K562 (cell line): ENCODE data around the gene EEPD1. TPM values are rescaled to one million over a fixed set of nuclear protein-coding genes. Genes with fewer than 3 reads are reported as not detected.

Experiments used
- AFF1 ChIP-seq, 2 experiments: fragments of 450-650 bp; IDR thresholded peaks; 2 replicates each; pipeline ENCODE4 v1.6.1; 2018; ENCODE audit warnings: mild to moderate bottlenecking in 2 of 2, low read depth in 1 of 2; ENCODE audit not compliant: partially characterized antibody in 2 of 2
- CBX2 ChIP-seq: fragments of 200-600 bp; sonication (generic); IDR thresholded peaks from one replicate; pipeline ENCODE4 v1.6.1; 2012; ENCODE audit warnings: mild to moderate bottlenecking, low read length, inconsistent platforms; ENCODE audit not compliant: insufficient read depth, poor library complexity, severe bottlenecking
- HIVEP1 ChIP-seq: fragments of 250-450 bp; sonication (Bioruptor Pico); IDR thresholded peaks from 2 replicates; pipeline ENCODE4 v1.4.0; 2020; ENCODE audit warnings: mild to moderate bottlenecking
- HLTF ChIP-seq: fragments of 450-650 bp; IDR thresholded peaks from 2 replicates; pipeline ENCODE4 v1.6.1; 2016
- KAT7 ChIP-seq: sonication (generic); formaldehyde crosslinking; IDR thresholded peaks from 2 replicates; pipeline ENCODE4 v1.8.0; 2022; ENCODE audit warnings: missing genetic modification reagents, mild to moderate bottlenecking, borderline replicate concordance
- KDM5B ChIP-seq: fragments of 200-600 bp; sonication (generic); IDR thresholded peaks from 2 replicates; pipeline ENCODE4 v1.6.1; 2012; ENCODE audit warnings: low read depth, mild to moderate bottlenecking, moderate library complexity, low read length, control low read depth, inconsistent platforms; ENCODE audit not compliant: insufficient replicate concordance
- L3MBTL2 ChIP-seq: fragments of 450-650 bp; IDR thresholded peaks from 2 replicates; pipeline ENCODE4 v1.6.1; 2016; ENCODE audit warnings: mild to moderate bottlenecking, moderate library complexity
- PURB ChIP-seq: sonication (generic); formaldehyde crosslinking; IDR thresholded peaks from 2 replicates; pipeline ENCODE4 v1.9.0; 2021; ENCODE audit warnings: low read depth, mild to moderate bottlenecking, missing genetic modification reagents
- RERE ChIP-seq: sonication (generic); formaldehyde crosslinking; IDR thresholded peaks from 2 replicates; pipeline ENCODE4 v1.8.0; 2023; ENCODE audit warnings: missing genetic modification reagents, mild to moderate bottlenecking, borderline replicate concordance
- SMAD2 ChIP-seq: fragments of 150-350 bp; IDR thresholded peaks from 2 replicates; pipeline ENCODE4 v1.6.1; 2014; ENCODE audit warnings: low read depth, mild to moderate bottlenecking, low read length
- TSHZ1 ChIP-seq: fragments of 250-450 bp; sonication (Bioruptor Pico); IDR thresholded peaks from 2 replicates; pipeline ENCODE4 v1.4.0; 2020; ENCODE audit warnings: mild to moderate bottlenecking, moderate library complexity
- ZC3H11A ChIP-seq: IDR thresholded peaks from 2 replicates; pipeline ENCODE4 v1.6.1; 2012; ENCODE audit warnings: low read depth, low read length, improper control_type of control experiment
- ZNF232 ChIP-seq: sonication (generic); formaldehyde crosslinking; IDR thresholded peaks from 2 replicates; pipeline ENCODE4 v1.8.0; 2022; ENCODE audit warnings: mild to moderate bottlenecking, missing genetic modification reagents
- ZNF780A ChIP-seq: fragments of 250-450 bp; sonication (Bioruptor Pico); IDR thresholded peaks from 2 replicates; pipeline ENCODE4 v1.5.0; 2021; ENCODE audit warnings: mild to moderate bottlenecking
- polyA plus RNA-seq, 8 experiments: library from polyadenylated mRNA; depleted of rRNA in 4 of 8; stranded (reverse) in 5 of 8; unstranded in 3 of 8; fragments of >200 nt; fragmentation: Nextera tagmentation in 2 of 8; fragmentation: Illumina TruSeq in 1 of 8; extraction: Ambion mirVana in 2 of 8; extraction: Trizol in 1 of 8; gene quantifications; 2 replicates each; pipeline versions ENCODE4 v1.2.1 to v1.2.3, GENCODE V29; 2011 to 2014; ENCODE audit warnings: inconsistent platforms in 1 of 8, missing spikeins in 1 of 8
- total RNA-seq, 7 experiments: library from RNA; depleted of rRNA in 6 of 7; stranded (reverse); fragments of >200 nt in 6 of 7; fragmentation: Illumina TruSeq in 2 of 7; extraction: Trizol in 2 of 7; gene quantifications; 2 replicates each; pipeline versions ENCODE4 v1.2.1 to v1.2.3, GENCODE V29; 2011 to 2021; ENCODE audit warnings: low replicate concordance in 1 of 7

EEPD1 gene
- total and polyA plus RNA-seq, 9 of the 15 experiments (the other 6 are each of a cell fraction or from before 2014, with no cell fraction given): 0.01 to 1.5 (median 0.74) TPM; not detected in 1

GRCh38 chr7:36208997-36209813 lies 56.2 kb downstream of the EEPD1 start (continued):
- TF ChIP-seq AFF1 (IDR thresholded peaks at IDR 0.05; ENCODE audit: low read depth in 1 of 2, partially characterized antibody in 2 of 2): no peak
- peak; percentile 55; the same call in 1 of the 2 replicates for TF ChIP-seq L3MBTL2
- TF ChIP-seq ZNF780A: no peak
- no peak for TF ChIP-seq HLTF
- TF ChIP-seq KDM5B: no peak
- TF ChIP-seq HIVEP1: no peak
- TF ChIP-seq ZNF232 (CRISPR knock-in tag): no peak
- TF ChIP-seq TSHZ1 (CRISPR knock-in tag): no peak
- no peak for TF ChIP-seq ZC3H11A
- TF ChIP-seq KAT7 (CRISPR knock-in tag): no peak
- TF ChIP-seq SMAD2: no peak
- no peak for TF ChIP-seq RERE
- no peak for TF ChIP-seq PURB (CRISPR knock-in tag)
- TF ChIP-seq CBX2: no peak
